CD4-positive, CD25-positive, alpha-beta regulatory T cell (primary cell): ENCODE results near the gene TUBGCP2. TPM values are rescaled to one million over a fixed set of nuclear protein-coding genes. Genes with fewer than 3 reads are reported as not detected.

Experiments used
- ATAC-seq, 2 donors: fragments of 150-1000 bp; cut with Tn5 transposase; one replicate each; pipeline ENCODE4 v1.10.0; 2021; ENCODE audit warnings: low read depth in 2 of 2, moderate number of reproducible peaks in 2 of 2, moderate library complexity in 1 of 2
- DNase-seq, 3 donors: peaks; one replicate each; pipeline versions ENCODE4 v3.0.0 to v3.0.0-alpha.2; 2012 to 2022; ENCODE audit warnings: mixed read lengths in 1 of 3
- H3K27ac ChIP-seq: one replicate; pipeline ENCODE4 v1.7.0; 2013; ENCODE audit warnings: mild to moderate bottlenecking, low read length; ENCODE audit not compliant: insufficient read depth, poor library complexity, severe bottlenecking
- H3K27me3 ChIP-seq: one replicate; pipeline ENCODE4 v1.7.0; 2013; ENCODE audit warnings: low read length; ENCODE audit not compliant: control insufficient read depth, insufficient read depth
- H3K36me3 ChIP-seq: one replicate; pipeline ENCODE4 v1.7.0; 2013; ENCODE audit warnings: mild to moderate bottlenecking, low read length, moderate library complexity; ENCODE audit not compliant: control insufficient read depth, insufficient read depth
- H3K4me1 ChIP-seq: 2 replicates; pipeline ENCODE4 v1.7.0; 2013; ENCODE audit warnings: mild to moderate bottlenecking, low read length; ENCODE audit not compliant: insufficient read depth, control insufficient read depth, poor library complexity, severe bottlenecking
- H3K4me3 ChIP-seq: one replicate; pipeline ENCODE4 v1.7.0; 2013; ENCODE audit warnings: low read depth, mild to moderate bottlenecking, low read length, moderate library complexity
- H3K9me3 ChIP-seq, 2 experiments: 1 replicate in 1 of 2; 2 replicates in 1 of 2; pipeline ENCODE4 v1.7.0; 2013; ENCODE audit warnings: low read length in 2 of 2, mild to moderate bottlenecking in 1 of 2, moderate library complexity in 1 of 2; ENCODE audit not compliant: control insufficient read depth in 2 of 2
- H3K27ac Mint-ChIP-seq, 3 donors: one replicate each; pipeline ENCODE4 v1.8.0; 2020 to 2022; ENCODE audit warnings: mild to moderate bottlenecking in 3 of 3, mixed read lengths in 3 of 3, moderate library complexity in 2 of 3
- H3K27me3 Mint-ChIP-seq: one replicate; pipeline ENCODE4 v1.8.0; 2022; ENCODE audit warnings: mild to moderate bottlenecking, mixed read lengths
- H3K36me3 Mint-ChIP-seq: one replicate; pipeline ENCODE4 v1.8.0; 2020; ENCODE audit warnings: mixed read lengths
- H3K4me1 Mint-ChIP-seq, 4 donors: one replicate each; pipeline ENCODE4 v1.8.0; 2020 to 2022; ENCODE audit warnings: mixed read lengths in 4 of 4, mild to moderate bottlenecking in 1 of 4
- H3K4me3 Mint-ChIP-seq, 4 donors: one replicate each; pipeline ENCODE4 v1.8.0; 2020 to 2022; ENCODE audit warnings: mild to moderate bottlenecking in 4 of 4, mixed read lengths in 4 of 4, moderate library complexity in 3 of 4
- H3K9me3 Mint-ChIP-seq, 7 donors: one replicate each; pipeline ENCODE4 v1.8.0; 2020 to 2022; ENCODE audit warnings: mixed read lengths in 7 of 7, mild to moderate bottlenecking in 3 of 7, moderate library complexity in 2 of 7
- polyA plus RNA-seq, 4 donors: library from polyadenylated mRNA; unstranded; fragments of 300-500 nt; fragmentation: Illumina TruSeq; gene quantifications; one replicate each; pipeline ENCODE4 v1.2.3, GENCODE V29; 2021
- total RNA-seq: library from RNA; stranded (reverse); gene quantifications from one replicate; pipeline ENCODE4 v1.2.3, GENCODE V29; 2022

TUBGCP2 gene
- total and polyA plus RNA-seq, 5 donors from 2014 or later, result 23.5 to 73.8 (median 31.7) TPM

GRCh38 chr10:133277993-133278576 is 30.6 kb downstream of the TUBGCP2 start:
- Mint-ChIP-seq H3K27ac (peak overlapping the region; percentile 88 to 95 (median 93)), H3K36me3 (peaks cover 10% of the 10 kb centered on the region), H3K9me3 (no peaks in the 10 kb centered on the region), H3K4me1 (peaks cover 0 to 42% (median 13%) of the 10 kb centered on the region in 4 donors), H3K27me3 (no peaks in the 10 kb centered on the region), H3K4me3 (peak overlapping the region; percentile 81 to 93 (median 82))
- Histone ChIP-seq H3K4me1 (peaks cover 57% of the 10 kb centered on the region), H3K27me3 (no peaks in the 10 kb centered on the region), H3K36me3 (peaks cover 18% of the 10 kb centered on the region), H3K9me3 (no peaks in the 10 kb centered on the region), H3K27ac (peak overlapping the region; percentile 95), H3K4me3 (peak overlapping the region; percentile 13)
- ATAC-seq, result no peak
- DNase-seq, result no peak

DNA sequence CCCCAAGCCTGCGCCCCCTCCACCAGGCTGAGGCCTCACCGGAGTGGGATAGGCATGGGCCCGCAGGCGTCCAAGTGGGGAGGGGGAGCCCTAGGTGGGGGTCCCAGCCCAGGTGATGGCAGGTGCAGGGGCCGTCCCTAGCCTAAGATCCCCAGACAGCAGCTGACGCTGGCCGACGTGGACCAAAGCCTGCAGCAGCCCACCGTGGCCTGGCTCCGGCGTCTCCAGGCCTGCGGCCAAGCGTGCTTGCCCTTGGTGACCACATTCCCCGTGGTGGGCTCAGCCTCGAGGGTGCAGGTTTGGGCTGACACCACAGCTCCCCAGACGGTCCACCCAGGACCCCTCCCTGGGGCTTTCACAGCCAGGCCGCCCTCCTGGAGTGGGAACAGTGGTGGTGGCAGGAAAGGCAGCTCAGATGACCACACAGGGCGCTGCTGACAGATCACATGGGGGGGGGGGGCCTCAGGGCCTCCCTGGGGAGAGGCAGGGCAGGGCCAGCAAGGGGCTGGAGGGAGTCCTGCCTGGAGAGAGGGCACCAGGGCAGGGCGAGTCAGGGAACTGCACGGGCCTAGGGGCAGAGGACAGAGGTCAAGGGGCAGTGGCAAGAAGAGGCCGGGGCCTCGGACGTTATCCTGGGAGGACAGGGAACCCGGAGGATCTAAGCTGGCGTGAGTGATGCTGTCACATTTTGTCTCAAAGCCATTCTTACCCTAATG is 31.2 kb downstream of the TUBGCP2 start:
- H3K27me3 Mint-ChIP-seq, result no peaks in the 10 kb centered on the region
- no peak for DNase-seq
- H3K4me3 ChIP-seq, result no peak overlapping the region

GRCh38 chr10:133276435-133277201 is 32.1 kb downstream of the TUBGCP2 start, which contains the start of gene ADAM8:
ADAM8 (minus strand) TSS chr10:133276868; CDS start chr10:133276817, 51 bp downstream.
- no peaks in the 10 kb centered on the region for H3K27me3 ChIP-seq
- peaks cover 11% of the 10 kb centered on the region for H3K36me3 ChIP-seq
- H3K4me3 Mint-ChIP-seq, result peak within 1 kb of the TSS; percentile 89 to 96 (median 92)
- DNase-seq, result peak; percentile 57 to 68 (median 64)
- H3K4me1 ChIP-seq, result peaks cover 57% of the 10 kb centered on the region
- no peaks in the 10 kb centered on the region for H3K9me3 Mint-ChIP-seq
- peak within 1 kb of the TSS; percentile 82 for H3K4me3 ChIP-seq
- peaks cover 0 to 42% (median 13%) of the 10 kb centered on the region in 4 donors for H3K4me1 Mint-ChIP-seq
- no peaks in the 10 kb centered on the region for H3K9me3 ChIP-seq
- ATAC-seq, result peak; percentile 32 to 42
- no peaks in the 10 kb centered on the region for H3K36me3 Mint-ChIP-seq
- H3K27ac ChIP-seq, result peak within 1 kb of the TSS; percentile 95
- H3K27me3 Mint-ChIP-seq, result no peaks in the 10 kb centered on the region
- H3K27ac Mint-ChIP-seq, result peak within 1 kb of the TSS; percentile 89 to 95 (median 94)

More for the DNA sequence above, 31.2 kb downstream of the TUBGCP2 start:
- H3K4me1 ChIP-seq, result peaks cover 57% of the 10 kb centered on the region
- peaks cover 8% of the 10 kb centered on the region for H3K36me3 Mint-ChIP-seq
- H3K4me1 Mint-ChIP-seq, result peaks cover 0 to 42% (median 13%) of the 10 kb centered on the region in 4 donors
- H3K36me3 ChIP-seq, result peaks cover 14% of the 10 kb centered on the region
- no peak for ATAC-seq
- H3K9me3 ChIP-seq, result no peaks in the 10 kb centered on the region
- no peaks in the 10 kb centered on the region for H3K27me3 ChIP-seq
- no peaks in the 10 kb centered on the region for H3K9me3 Mint-ChIP-seq
- peak overlapping the region; percentile 81 to 93 (median 82) for H3K4me3 Mint-ChIP-seq
- peak overlapping the region; percentile 95 for H3K27ac ChIP-seq
- peak overlapping the region; percentile 88 to 95 (median 93) for H3K27ac Mint-ChIP-seq

DNA sequence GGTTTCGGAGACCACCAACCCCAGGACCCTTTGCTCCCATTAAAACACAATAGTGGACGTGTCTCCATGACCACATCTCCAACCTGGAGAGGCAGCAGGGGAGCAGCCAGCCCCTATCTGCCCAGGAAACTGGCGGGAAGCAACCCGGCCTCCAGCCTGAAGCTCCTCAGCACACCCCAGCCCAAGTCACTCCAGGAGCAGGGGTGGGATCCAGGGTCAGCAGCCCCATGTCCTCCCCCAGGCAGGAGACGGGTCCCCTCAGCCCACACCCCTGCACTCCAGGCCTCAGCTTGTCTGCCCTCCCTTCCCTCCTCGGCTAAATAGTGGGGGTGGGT is 32.6 kb downstream of the TUBGCP2 start:
- Mint-ChIP-seq H3K4me1 (peaks cover 0 to 42% (median 13%) of the 10 kb centered on the region in 4 donors), H3K9me3 (no peaks in the 10 kb centered on the region), H3K4me3 (peak overlapping the region; percentile 89 to 96 (median 92)), H3K27me3 (no peaks in the 10 kb centered on the region), H3K36me3 (no peaks in the 10 kb centered on the region), H3K27ac (peak overlapping the region; percentile 43 to 94 (median 89))
- H3K27me3 ChIP-seq, result no peaks in the 10 kb centered on the region
- DNase-seq (no peak), ATAC-seq (no peak)
- no peaks in the 10 kb centered on the region for H3K9me3 ChIP-seq
- peaks cover 57% of the 10 kb centered on the region for H3K4me1 ChIP-seq
- peaks cover 9% of the 10 kb centered on the region for H3K36me3 ChIP-seq
- H3K27ac ChIP-seq, result peak overlapping the region; percentile 95
- peak overlapping the region; percentile 82 for H3K4me3 ChIP-seq

GRCh38 chr10:133275684-133276092 is 33.0 kb downstream of the TUBGCP2 start:
- peak overlapping the region; percentile 89 to 96 (median 92) for H3K4me3 Mint-ChIP-seq
- H3K36me3 ChIP-seq, result peaks cover 12% of the 10 kb centered on the region
- H3K9me3 ChIP-seq, result no peaks in the 10 kb centered on the region
- no peaks in the 10 kb centered on the region for H3K9me3 Mint-ChIP-seq
- H3K36me3 Mint-ChIP-seq, result no peaks in the 10 kb centered on the region
- H3K4me3 ChIP-seq, result peak overlapping the region; percentile 82
- no peaks in the 10 kb centered on the region for H3K27me3 Mint-ChIP-seq
- H3K4me1 Mint-ChIP-seq, result peaks cover 0 to 42% (median 13%) of the 10 kb centered on the region in 4 donors
- H3K27ac Mint-ChIP-seq, result peak overlapping the region; percentile 43 to 94 (median 89)
- peak; percentile 29 to 33 for ATAC-seq
- H3K27ac ChIP-seq, result peak overlapping the region; percentile 95
- no peaks in the 10 kb centered on the region for H3K27me3 ChIP-seq
- peaks cover 57% of the 10 kb centered on the region for H3K4me1 ChIP-seq
- DNase-seq, result peak; percentile 26 to 47 (median 43)

DNA sequence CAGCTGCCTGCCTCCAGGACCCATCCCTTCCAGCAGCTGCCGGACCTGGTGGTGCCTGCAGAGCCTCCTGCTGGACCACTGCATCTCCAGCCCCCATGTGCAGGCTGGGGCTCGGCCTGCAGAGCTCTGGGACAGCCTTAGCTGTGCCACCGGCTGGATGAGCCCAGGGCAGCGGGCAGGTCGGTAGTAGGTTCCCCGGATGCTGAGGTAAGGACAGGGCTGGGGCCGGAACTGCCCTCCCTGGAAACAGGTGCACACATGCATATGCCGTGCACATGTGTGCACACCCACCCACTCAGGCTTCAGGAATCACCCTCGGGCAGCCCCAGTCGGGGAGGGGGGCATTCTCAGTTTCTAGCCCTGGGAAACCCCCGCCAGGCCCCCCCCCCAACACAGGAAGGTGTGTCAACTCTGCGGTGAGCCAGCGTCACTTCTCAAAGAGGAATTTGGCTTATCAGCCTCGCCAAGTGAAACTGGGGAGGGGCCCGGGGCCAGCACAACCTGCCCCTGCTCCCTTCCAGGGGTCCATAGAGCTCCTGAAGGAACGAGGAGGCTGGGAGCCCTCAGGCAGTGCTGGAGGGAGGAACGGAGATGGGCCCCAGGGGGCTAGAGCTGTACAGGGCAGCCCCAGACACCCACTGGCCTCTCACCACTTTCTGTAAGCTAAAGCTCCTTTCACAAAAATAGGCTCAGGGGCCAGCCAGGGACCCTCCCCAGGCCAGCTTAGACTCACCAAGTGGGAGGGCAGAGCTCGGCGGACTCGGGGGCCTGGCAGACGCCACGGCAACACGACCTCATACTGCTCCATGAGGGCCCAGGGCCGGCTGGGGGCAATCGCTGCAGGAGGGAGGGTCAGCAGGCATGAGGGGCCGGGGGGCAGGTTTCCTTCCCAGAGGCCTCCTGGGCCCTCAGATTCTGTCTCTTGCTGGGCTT is 33.7 kb downstream of the TUBGCP2 start:
- peaks cover 0 to 42% (median 13%) of the 10 kb centered on the region in 4 donors for H3K4me1 Mint-ChIP-seq
- H3K36me3 Mint-ChIP-seq, result no peaks in the 10 kb centered on the region
- ATAC-seq (peak; percentile 53 to 60), DNase-seq (peak; percentile 74 to 81 (median 79))
- H3K9me3 Mint-ChIP-seq, result no peaks in the 10 kb centered on the region
- H3K9me3 ChIP-seq, result no peaks in the 10 kb centered on the region
- H3K27me3 Mint-ChIP-seq, result no peaks in the 10 kb centered on the region
- peak overlapping the region; percentile 95 for H3K27ac ChIP-seq
- H3K27ac Mint-ChIP-seq, result peak overlapping the region; percentile 89 to 96 (median 94)
- peaks cover 13% of the 10 kb centered on the region for H3K36me3 ChIP-seq
- H3K4me3 ChIP-seq, result peak overlapping the region; percentile 82
- H3K27me3 ChIP-seq, result no peaks in the 10 kb centered on the region
- H3K4me3 Mint-ChIP-seq, result peak overlapping the region; percentile 89 to 96 (median 92)
- peaks cover 57% of the 10 kb centered on the region for H3K4me1 ChIP-seq
